ENCODE data around the gene DCPS. TPM values are rescaled to one million over a fixed set of nuclear protein-coding genes. Genes with fewer than 3 reads are reported as not detected.

DCPS gene
- total and polyA plus RNA-seq, 7 donors: 7.6 to 30.0 (median 9.7) TPM

GRCh38 chr11:126322996-126323395, 19.1 kb downstream of the DCPS start:
- no peak for DNase-seq
- no peak for TF ChIP-seq EP300 (IDR thresholded peaks at IDR 0.05)
- no peak for TF ChIP-seq POLR2A (IDR thresholded peaks at IDR 0.05)
- no peak for TF ChIP-seq CTCF (IDR thresholded peaks at IDR 0.05)
- TF ChIP-seq POLR2AphosphoS5 (IDR thresholded peaks at IDR 0.05): no peak

GRCh38 chr11:126327281-126328000, 23.6 kb downstream of the DCPS start:
- intact Hi-C loops (cut with DNase I): no loop called here
- Histone ChIP-seq H3K36me3 (peaks cover 0 to 16% (median 0%) of the 10 kb centered on the region in 4 donors), H3K4me1 (peaks cover 0 to 8% (median 7%) of the 10 kb centered on the region in 4 donors), H3K9me3 (no peaks in the 10 kb centered on the region), H3K4me3 (no peak overlapping the region), H3K27me3 (no peaks in the 10 kb centered on the region), H3K27ac (no peak overlapping the region)
- TF ChIP-seq POLR2A (IDR thresholded peaks at IDR 0.05) (no peak), CTCF (IDR thresholded peaks at IDR 0.05) (no peak), EP300 (IDR thresholded peaks at IDR 0.05) (no peak), POLR2AphosphoS5 (IDR thresholded peaks at IDR 0.05) (no peak)
- DNase-seq: no peak
- WGBS, 2 donors: 92% methylated on average over 17 of the region's 17 CpGs

More at GRCh38 chr11:126322996-126323395, 19.1 kb downstream of the DCPS start:
- no peak overlapping the region for H3K4me3 ChIP-seq
- no peaks in the 10 kb centered on the region for H3K27me3 ChIP-seq
- H3K9me3 ChIP-seq: no peaks in the 10 kb centered on the region
- peaks cover 0 to 5% (median 0%) of the 10 kb centered on the region in 4 donors for H3K36me3 ChIP-seq
- H3K4me1 ChIP-seq: peaks cover 0 to 18% (median 16%) of the 10 kb centered on the region in 4 donors
- no peak overlapping the region for H3K27ac ChIP-seq
- 97 to 98% methylated on average over 3 of the region's 3 CpGs for WGBS, 2 donors
- intact Hi-C loops (cut with DNase I): no loop called here

- Histone ChIP-seq H3K9me3 (no peaks in the 10 kb centered on the region), H3K4me1 (peaks cover 0 to 13% (median 9%) of the 10 kb centered on the region in 4 donors), H3K36me3 (peaks cover 0 to 18% (median 0%) of the 10 kb centered on the region in 4 donors), H3K4me3 (no peak overlapping the region), H3K27ac (no peak overlapping the region), H3K27me3 (no peaks in the 10 kb centered on the region)
- WGBS, 2 donors: 92 to 94% methylated on average over 20 of the region's 20 CpGs
- intact Hi-C loops (cut with DNase I): no loop called here
- TF ChIP-seq CTCF (IDR thresholded peaks at IDR 0.05) (no peak), EP300 (IDR thresholded peaks at IDR 0.05) (no peak), POLR2A (IDR thresholded peaks at IDR 0.05) (no peak), POLR2AphosphoS5 (IDR thresholded peaks at IDR 0.05) (no peak)
- no peak for DNase-seq
Measured at GRCh38 chr11:126328001-126328390, 24.1 kb downstream of the DCPS start.

GRCh38 chr11:126328444-126328843, 24.6 kb downstream of the DCPS start:
- TF ChIP-seq CTCF (IDR thresholded peaks at IDR 0.05) (no peak), POLR2A (IDR thresholded peaks at IDR 0.05) (no peak), EP300 (IDR thresholded peaks at IDR 0.05) (no peak), POLR2AphosphoS5 (IDR thresholded peaks at IDR 0.05) (no peak)
- Histone ChIP-seq H3K36me3 (peaks cover 0 to 16% (median 0%) of the 10 kb centered on the region in 4 donors), H3K27me3 (no peaks in the 10 kb centered on the region), H3K4me1 (peaks cover 0 to 13% (median 9%) of the 10 kb centered on the region in 4 donors), H3K27ac (no peak overlapping the region), H3K4me3 (no peak overlapping the region), H3K9me3 (no peaks in the 10 kb centered on the region)
- intact Hi-C loops (cut with DNase I): no loop called here
- WGBS, 2 donors: 93 to 95% methylated on average over 12 of the region's 12 CpGs
- no peak for DNase-seq

Data from sigmoid colon (tissue), 7 donors.